NCI-H774 (cell line): ENCODE results near the gene TRMO.
"Not testable (repeated sequence)": the region's sequence is repeated elsewhere in the genome, so short reads cannot be mapped to it uniquely, and the experiment has no call there.

Experiments used
- DNase-seq: peaks from one replicate; lab custom pipeline; 2025; lab: John Stamatoyannopoulos, UW

The TRMO gene, protein sequence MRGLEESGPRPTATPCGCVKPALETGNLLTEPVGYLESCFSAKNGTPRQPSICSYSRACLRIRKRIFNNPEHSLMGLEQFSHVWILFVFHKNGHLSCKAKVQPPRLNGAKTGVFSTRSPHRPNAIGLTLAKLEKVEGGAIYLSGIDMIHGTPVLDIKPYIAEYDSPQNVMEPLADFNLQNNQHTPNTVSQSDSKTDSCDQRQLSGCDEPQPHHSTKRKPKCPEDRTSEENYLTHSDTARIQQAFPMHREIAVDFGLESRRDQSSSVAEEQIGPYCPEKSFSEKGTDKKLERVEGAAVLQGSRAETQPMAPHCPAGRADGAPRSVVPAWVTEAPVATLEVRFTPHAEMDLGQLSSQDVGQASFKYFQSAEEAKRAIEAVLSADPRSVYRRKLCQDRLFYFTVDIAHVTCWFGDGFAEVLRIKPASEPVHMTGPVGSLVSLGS

GRCh38 chr9:97921959-97922724 lies at the start of gene TRMO:
TRMO (minus strand) TSS chr9:97922500; CDS start chr9:97922493, 7 bp downstream.
- DNase-seq: peak; percentile 95

DNA sequence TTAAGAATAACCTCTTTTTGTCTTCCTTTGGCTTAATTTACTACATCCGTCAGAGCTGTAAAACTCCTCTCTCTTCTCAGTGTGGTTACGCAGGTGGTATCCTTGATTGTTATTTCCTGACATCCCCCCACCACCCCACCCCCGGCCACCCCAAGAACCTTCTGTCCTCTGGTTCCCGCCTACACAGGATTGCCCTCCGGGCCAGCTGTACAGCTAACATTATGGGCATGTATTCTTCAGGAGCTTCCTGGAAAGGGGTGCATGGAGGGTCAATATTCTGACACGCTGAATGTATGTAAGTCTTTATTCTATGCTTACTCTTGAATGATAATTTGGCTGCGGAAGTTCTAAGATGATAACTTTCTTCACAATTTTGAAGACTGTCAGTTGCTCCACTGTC lies 47.9 kb upstream of the TRMO start:
- no peak for DNase-seq

- no peak for DNase-seq
Measured at GRCh38 chr9:97969014-97969413, 46.7 kb upstream of the TRMO start.

GRCh38 chr9:97966493-97966892 lies 44.2 kb upstream of the TRMO start:
- no peak for DNase-seq

- no peak for DNase-seq
Measured at GRCh38 chr9:97964901-97965300, 42.6 kb upstream of the TRMO start.

- DNase-seq: no peak
Measured at GRCh38 chr9:97963232-97963631, 40.9 kb upstream of the TRMO start.

DNA sequence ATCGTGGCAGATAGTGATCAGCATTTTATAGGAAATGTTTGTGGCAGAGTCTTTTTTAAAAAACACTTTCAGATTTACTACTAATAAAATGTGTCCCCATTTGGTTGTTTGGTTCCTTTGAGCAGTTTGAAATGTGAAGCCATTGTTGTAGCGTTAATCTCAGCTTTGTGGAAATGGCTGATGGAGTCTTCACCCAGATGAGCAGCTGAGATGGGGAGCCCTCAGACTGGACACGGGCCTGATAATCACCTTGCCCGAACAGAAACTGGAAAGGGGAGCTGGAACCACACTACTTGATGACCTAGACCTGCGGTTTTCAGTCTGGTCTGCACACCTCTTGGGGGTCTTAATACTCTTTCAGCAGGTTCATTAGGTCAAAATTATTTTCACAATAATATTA lies 40.3 kb upstream of the TRMO start:
- no peak for DNase-seq

DNA sequence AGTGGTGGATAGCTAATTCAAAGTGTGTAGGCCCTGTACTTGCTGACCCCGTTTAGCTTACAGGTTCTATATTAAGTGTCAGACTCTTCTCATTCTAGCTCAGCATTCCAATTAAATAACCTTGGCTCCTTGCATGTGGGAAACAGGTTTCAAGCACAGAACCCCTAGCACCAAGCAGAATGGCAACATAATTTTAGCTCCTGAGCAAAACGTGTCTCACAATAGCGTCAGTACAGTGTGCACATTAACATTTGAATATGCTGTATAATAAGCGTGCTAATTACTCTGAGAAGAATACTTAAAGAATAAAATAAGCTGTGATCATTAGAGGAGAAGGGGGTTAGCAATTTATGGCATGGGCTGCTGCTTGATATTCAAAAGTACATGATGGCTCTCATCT lies 39.8 kb upstream of the TRMO start:
- DNase-seq: no peak

DNA sequence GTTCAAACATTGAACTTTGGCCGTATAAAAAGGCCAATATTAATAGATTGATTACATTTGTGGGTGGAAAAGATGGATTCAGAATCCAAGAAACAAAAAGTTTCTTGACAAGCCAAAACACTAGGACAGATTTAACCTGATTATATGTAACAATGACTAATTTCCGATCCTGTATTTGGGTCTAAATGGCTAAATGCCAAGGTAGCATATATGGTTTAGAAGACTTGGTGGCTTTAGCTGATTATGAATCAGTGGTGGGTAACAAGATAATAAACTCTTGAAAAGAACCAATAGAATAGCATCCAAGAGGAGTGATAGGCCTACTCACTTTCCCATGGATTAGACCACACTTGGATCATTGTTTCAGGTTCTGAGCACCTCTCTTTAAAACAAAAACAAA lies 39.1 kb upstream of the TRMO start:
- no peak for DNase-seq

- DNase-seq: not testable (repeated sequence)
Measured at GRCh38 chr9:97960678-97961328, 38.5 kb upstream of the TRMO start.

- no peak for DNase-seq
Measured at GRCh38 chr9:97959585-97959984, 37.3 kb upstream of the TRMO start.

- no peak for DNase-seq
Measured at GRCh38 chr9:97958812-97959511, 36.7 kb upstream of the TRMO start.

- DNase-seq: no peak
Measured at GRCh38 chr9:97956331-97956730, 34.0 kb upstream of the TRMO start.

DNA sequence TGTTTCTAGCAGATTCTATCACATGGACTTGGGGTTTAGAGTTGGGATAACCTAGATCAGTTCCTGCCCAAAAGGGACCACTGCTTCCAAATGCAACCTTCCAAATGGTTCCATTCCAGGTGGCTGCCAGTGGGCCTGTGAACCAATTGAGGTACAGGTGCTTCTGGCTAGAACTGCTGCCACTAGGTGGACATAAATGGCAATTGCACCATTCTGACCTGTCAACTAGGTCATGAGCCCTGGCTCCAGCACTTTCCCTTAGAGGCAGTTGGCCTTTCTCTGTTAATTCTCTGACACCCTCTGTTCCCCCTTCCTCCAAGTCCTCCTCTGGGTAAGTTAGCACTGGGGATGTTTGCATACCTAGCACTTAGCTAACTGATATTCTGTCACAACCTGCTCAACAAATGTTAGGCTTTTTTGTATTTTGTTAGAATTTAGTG lies 32.3 kb upstream of the TRMO start:
- DNase-seq: peak; percentile 31

DNA sequence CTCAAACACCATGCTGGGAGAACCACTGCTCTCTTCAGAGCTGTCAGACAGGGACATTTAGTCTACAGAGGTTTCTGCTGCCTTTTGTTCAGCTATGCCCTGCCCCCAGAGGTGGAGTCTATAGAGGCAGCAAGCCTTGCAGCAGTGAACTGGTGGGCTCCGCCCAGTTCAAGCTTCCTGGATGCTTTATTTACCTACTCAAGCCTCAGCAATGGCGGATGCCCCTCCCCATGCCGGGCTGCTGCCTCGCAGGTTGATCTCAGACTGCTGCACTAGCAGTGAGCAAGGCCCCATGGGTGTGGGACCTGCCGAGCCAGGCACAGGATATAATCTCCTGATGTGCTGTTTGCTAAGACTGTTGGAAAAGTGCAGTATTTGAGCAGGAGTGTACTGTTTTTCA lies 28.6 kb upstream of the TRMO start:
- not testable (repeated sequence) for DNase-seq

DNA sequence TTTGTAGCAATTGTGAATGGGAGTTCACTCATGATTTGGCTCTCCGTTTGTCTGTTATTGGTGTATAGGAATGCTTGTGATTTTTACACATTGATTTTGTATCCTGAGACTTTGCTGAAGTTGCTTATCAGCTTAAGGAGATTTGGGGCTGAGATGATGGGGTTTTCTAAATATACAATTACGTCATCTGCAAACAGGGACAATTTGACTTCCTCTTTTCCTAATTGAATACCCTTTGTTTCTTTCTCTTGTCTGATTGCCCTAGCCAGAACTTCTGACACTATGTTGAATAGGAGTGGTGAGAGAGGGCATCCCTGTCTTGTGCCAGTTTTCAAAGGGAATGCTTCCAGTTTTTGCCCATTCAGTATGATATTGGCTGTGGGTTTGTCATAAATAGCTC lies 24.8 kb upstream of the TRMO start:
- DNase-seq: not testable (repeated sequence)

DNA sequence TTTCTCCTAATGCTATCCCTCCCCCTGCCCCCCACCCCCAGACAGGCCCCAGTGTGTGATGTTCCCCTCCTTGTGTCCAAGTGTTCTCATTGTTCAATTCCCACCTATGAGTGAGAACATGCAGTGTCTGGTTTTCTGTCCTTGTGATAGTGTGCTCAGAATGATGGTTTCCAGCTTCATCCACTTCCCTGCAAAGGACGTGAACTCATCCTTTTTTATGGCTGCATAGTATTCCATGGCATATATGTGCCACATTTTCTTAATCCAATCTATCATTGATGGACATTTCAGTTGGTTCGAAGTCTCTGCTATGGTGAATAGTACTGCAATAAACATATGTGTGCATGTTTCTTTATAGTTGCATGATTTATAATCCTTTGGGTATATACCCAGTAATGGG lies 23.2 kb upstream of the TRMO start:
- not testable (repeated sequence) for DNase-seq

GRCh38 chr9:97944612-97945011 lies 22.3 kb upstream of the TRMO start:
- DNase-seq: no peak

DNA sequence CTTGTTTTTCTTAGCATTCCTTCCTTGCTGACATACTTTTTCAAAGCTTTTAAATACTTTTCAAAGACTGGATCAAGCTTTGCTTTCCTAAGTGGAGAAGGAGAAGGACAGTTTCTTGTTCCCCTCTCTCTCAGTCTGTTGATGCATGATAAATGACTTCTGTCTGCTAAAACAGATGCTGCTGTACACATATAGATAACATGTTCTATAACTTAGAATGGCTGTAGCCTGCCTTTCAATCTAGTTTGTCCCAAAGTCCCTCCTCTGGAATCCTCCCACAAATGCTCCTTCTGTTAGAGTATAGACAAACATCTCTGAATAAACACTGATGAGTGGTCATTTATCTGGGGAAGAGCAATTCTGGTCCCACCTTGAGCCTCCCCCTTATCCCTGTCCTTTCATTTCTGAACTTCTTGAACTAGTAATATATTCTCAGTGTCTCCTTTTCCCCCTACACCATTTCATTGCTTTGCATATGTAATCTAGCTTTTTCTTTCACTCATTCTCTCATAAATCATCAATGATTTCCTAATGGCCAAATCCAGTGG lies 21.1 kb upstream of the TRMO start:
- no peak for DNase-seq

- no peak for DNase-seq
Measured at GRCh38 chr9:97941323-97941722, 19.0 kb upstream of the TRMO start.

DNA sequence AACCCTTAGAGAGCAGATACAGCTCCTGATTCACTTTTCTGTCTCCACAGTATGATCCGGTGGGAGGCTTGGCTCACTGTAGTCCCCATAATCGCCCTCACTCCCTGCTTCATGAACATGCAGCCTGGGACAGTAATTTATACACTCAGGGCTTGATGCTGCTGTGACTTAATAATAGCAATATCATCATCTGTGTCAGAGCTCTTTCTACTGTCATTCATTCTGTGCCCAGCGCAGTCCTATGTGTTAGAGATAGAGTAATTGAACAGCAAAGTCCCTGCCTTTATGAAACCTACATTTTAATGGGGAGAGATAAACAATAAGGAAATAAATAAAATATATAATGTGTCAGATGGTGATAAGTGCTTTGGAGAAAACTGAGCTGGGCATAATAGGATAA lies 18.4 kb upstream of the TRMO start:
- DNase-seq: no peak

- no peak for DNase-seq
Measured at GRCh38 chr9:97940233-97940632, 17.9 kb upstream of the TRMO start.
